Left lung (tissue), 10 donors: ENCODE results near the gene SPATA4. TPM values are rescaled to one million over a fixed set of nuclear protein-coding genes. Genes with fewer than 3 reads are reported as not detected.

Experiments used
- ATAC-seq: fragments of 200-7000 bp; cut with Tn5 transposase; one replicate; pipeline ENCODE4 v1.9.1; 2020; ENCODE audit warnings: moderate library complexity
- DNase-seq, 4 donors: peaks; one replicate each; pipeline ENCODE4 v3.0.0-alpha.2; 2013 to 2020
- H3K27ac ChIP-seq, 2 donors: fragments of 200-600 bp; sonication (generic) in 1 of 2; one replicate each; pipeline versions ENCODE4 v1.5.0 to v1.8.0; 2020 to 2021
- H3K27me3 ChIP-seq, 2 donors: fragments of 200-600 bp; sonication (generic) in 1 of 2; one replicate each; pipeline versions ENCODE4 v1.5.0 to v1.8.0; 2020 to 2021
- H3K36me3 ChIP-seq, 2 donors: fragments of 200-600 bp; sonication (generic) in 1 of 2; one replicate each; pipeline versions ENCODE4 v1.5.0 to v1.8.0; 2020 to 2021
- H3K4me1 ChIP-seq, 2 donors: fragments of 200-600 bp; one replicate each; pipeline ENCODE4 v1.8.0; 2021
- H3K4me3 ChIP-seq, 2 donors: fragments of 200-600 bp; sonication (generic) in 1 of 2; one replicate each; pipeline versions ENCODE4 v1.5.0 to v1.8.0; 2020 to 2021; ENCODE audit warnings: mild to moderate bottlenecking in 1 of 2
- H3K9me3 ChIP-seq, 2 donors: fragments of 200-600 bp; sonication (generic) in 1 of 2; one replicate each; pipeline versions ENCODE4 v1.5.0 to v1.8.0; 2020 to 2021
- CTCF ChIP-seq, 2 donors: fragments of 200-600 bp; sonication (generic) in 1 of 2; IDR thresholded peaks; one replicate each; pipeline versions ENCODE4 v1.5.0 to v1.8.0; 2021; ENCODE audit warnings: antibody characterized with exemption in 2 of 2
- intact Hi-C, 2 donors: fragments of 100-400 bp; cut with DNase I; formaldehyde crosslinking; loops; one replicate each; pipeline versions ENCODE4 v1.11.2 to v1.14.2; 2022
- polyA plus RNA-seq, 6 donors: library from polyadenylated mRNA; unstranded; fragments of 120-200 nt; gene quantifications; one replicate each; pipeline ENCODE4 v1.2.1, GENCODE V29; 2013; ENCODE audit not compliant: insufficient read length in 6 of 6
- total RNA-seq, 2 donors: library from RNA; stranded (reverse); fragmentation: NEBNext Ultra II Directional; extraction: Animal tissue kit (Norgen Biotek cat#: 25700); gene quantifications; one replicate each; pipeline ENCODE4 v1.2.1, GENCODE V29; 2021
- donor health status: DM: no; HTN: yes; CAD: no.
- donor health status: DM: no; HTN: no; CAD: no.

SPATA4 gene
- total and polyA plus RNA-seq, 8 donors, result 0.20 to 1.9 (median 0.92) TPM

GRCh38 chr4:176193126-176193525, 2.3 kb downstream of the SPATA4 start:
- intact Hi-C loops, result no loop called here
- H3K4me1 ChIP-seq, result peaks cover 4 to 6% of the 10 kb centered on the region in 2 donors
- no peaks in the 10 kb centered on the region for H3K36me3 ChIP-seq
- H3K27ac ChIP-seq, result no peak overlapping the region
- no peak for TF ChIP-seq CTCF (IDR thresholded peaks at IDR 0.05)
- no peaks in the 10 kb centered on the region for H3K9me3 ChIP-seq
- H3K4me3 ChIP-seq, result no peak overlapping the region
- DNase-seq (no peak), ATAC-seq (no peak)
- H3K27me3 ChIP-seq, result peaks cover 0 to 5% of the 10 kb centered on the region in 2 donors

DNA sequence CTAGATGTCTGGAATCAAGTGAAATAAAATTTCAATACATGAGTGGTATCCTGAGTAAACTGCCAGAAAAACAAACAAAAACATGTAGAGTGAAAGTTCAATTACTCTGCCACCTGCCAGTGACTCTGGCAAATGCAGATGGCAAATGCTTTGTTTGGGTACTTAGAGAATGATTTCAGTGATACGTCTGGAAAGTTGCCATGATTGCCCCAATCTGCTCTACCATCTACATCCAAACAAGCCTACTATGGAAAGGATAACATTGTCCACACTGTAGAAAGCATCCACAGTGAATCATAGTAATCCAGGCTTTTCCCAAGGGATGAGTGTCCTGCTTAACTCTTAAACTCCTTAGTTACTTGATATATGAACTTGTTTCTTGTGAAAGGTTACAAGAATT, 3.4 kb downstream of the SPATA4 start:
- H3K4me3 ChIP-seq, result no peak overlapping the region
- H3K9me3 ChIP-seq, result no peaks in the 10 kb centered on the region
- peaks cover 4 to 6% of the 10 kb centered on the region in 2 donors for H3K4me1 ChIP-seq
- TF ChIP-seq CTCF (IDR thresholded peaks at IDR 0.05), result no peak
- peaks cover 0 to 5% of the 10 kb centered on the region in 2 donors for H3K27me3 ChIP-seq
- intact Hi-C loops, result no loop called here
- H3K27ac ChIP-seq, result no peak overlapping the region
- ATAC-seq, result no peak
- H3K36me3 ChIP-seq, result no peaks in the 10 kb centered on the region
- no peak for DNase-seq

- Histone ChIP-seq H3K9me3 (no peaks in the 10 kb centered on the region), H3K36me3 (no peaks in the 10 kb centered on the region), H3K27me3 (peaks cover 0 to 5% of the 10 kb centered on the region in 2 donors), H3K4me1 (peaks cover 0 to 5% of the 10 kb centered on the region in 2 donors), H3K4me3 (no peak overlapping the region), H3K27ac (no peak overlapping the region)
- no peak for ATAC-seq
- no peak for DNase-seq
- intact Hi-C loops, result no loop called here
- no peak for TF ChIP-seq CTCF (IDR thresholded peaks at IDR 0.05)
Observed at GRCh38 chr4:176189891-176190795, 5.2 kb downstream of the SPATA4 start.

- DNase-seq (no peak), ATAC-seq (no peak)
- Histone ChIP-seq H3K27ac (no peak overlapping the region), H3K4me1 (no peaks in the 10 kb centered on the region), H3K4me3 (no peak overlapping the region), H3K9me3 (no peaks in the 10 kb centered on the region), H3K27me3 (peaks cover 0 to 5% of the 10 kb centered on the region in 2 donors), H3K36me3 (no peaks in the 10 kb centered on the region)
- intact Hi-C loops, result no loop called here
- TF ChIP-seq CTCF (IDR thresholded peaks at IDR 0.05), result no peak
Observed at GRCh38 chr4:176188654-176189053, 6.7 kb downstream of the SPATA4 start.

DNA sequence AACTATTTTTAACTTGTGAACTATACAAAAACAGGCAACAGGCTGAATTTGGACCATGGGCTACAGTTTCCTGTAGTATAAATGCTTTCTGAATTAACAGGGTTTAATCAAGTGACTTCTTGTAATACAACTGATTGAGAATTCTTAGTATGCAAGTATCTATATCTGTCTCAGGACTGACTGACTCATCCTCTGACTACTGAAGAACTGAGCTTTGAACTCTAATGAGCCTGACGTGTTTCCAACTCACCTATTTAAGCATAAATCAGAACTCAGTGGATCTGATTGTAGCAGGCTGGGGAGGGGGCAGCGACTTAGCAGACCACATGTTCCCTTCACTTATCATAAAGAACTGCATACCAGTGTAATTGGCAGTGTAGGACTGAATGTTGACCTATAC, 7.8 kb downstream of the SPATA4 start:
- no peaks in the 10 kb centered on the region for H3K9me3 ChIP-seq
- no peaks in the 10 kb centered on the region for H3K4me1 ChIP-seq
- no peak overlapping the region for H3K27ac ChIP-seq
- H3K36me3 ChIP-seq, result no peaks in the 10 kb centered on the region
- intact Hi-C loops, result no loop called here
- no peak for ATAC-seq
- no peak for DNase-seq
- H3K27me3 ChIP-seq, result peaks cover 0 to 5% of the 10 kb centered on the region in 2 donors
- no peak overlapping the region for H3K4me3 ChIP-seq
- TF ChIP-seq CTCF (IDR thresholded peaks at IDR 0.05), result no peak
